CD4-positive, alpha-beta T cell (primary cell): Measurements from ENCODE around the gene STAC2. TPM values are rescaled to one million over a fixed set of nuclear protein-coding genes. Genes with fewer than 3 reads are reported as not detected.

Source experiments
- ATAC-seq: fragments of 200-7000 bp; cut with Tn5 transposase; one replicate; pipeline ENCODE4 v1.10.0; 2022; ENCODE audit warnings: mild to moderate bottlenecking; ENCODE audit not compliant: poor library complexity
- CTCF ChIA-PET: fragments of 350-600 bp; sonication (Branson Sonifier 250); formaldehyde crosslinking; loops from one replicate; lab custom pipeline; 2021; ENCODE audit warnings: antibody characterized with exemption, inconsistent platforms; lab: Charles Lee
- POLR2A ChIA-PET: fragments of 350-600 bp; sonication (Branson Sonifier 250); formaldehyde crosslinking; loops from one replicate; lab custom pipeline; 2021; ENCODE audit warnings: antibody characterized with exemption, inconsistent platforms; lab: Charles Lee
- DNase-seq, 14 experiments: peaks; one replicate each; pipeline ENCODE4 v3.0.0-alpha.2; 2013 to 2020; ENCODE audit warnings: mixed read lengths in 2 of 14
- H3K27ac ChIP-seq, 2 donors: one replicate each; pipeline versions ENCODE4 v1.5.1 to v1.7.0; 2013; ENCODE audit warnings: low read length in 2 of 2, low read depth in 1 of 2, mild to moderate bottlenecking in 1 of 2
- H3K27me3 ChIP-seq, 2 experiments: 1 replicate in 1 of 2; 2 replicates in 1 of 2; pipeline versions ENCODE4 v1.6.1 to v1.7.0; 2013; ENCODE audit warnings: low read length in 2 of 2, control low read depth in 1 of 2, mild to moderate bottlenecking in 1 of 2, moderate library complexity in 1 of 2; ENCODE audit not compliant: insufficient read depth in 2 of 2, control insufficient read depth in 1 of 2
- H3K36me3 ChIP-seq: one replicate; pipeline ENCODE4 v1.6.1; 2013; ENCODE audit warnings: low read length, control low read depth; ENCODE audit not compliant: insufficient read depth
- H3K4me1 ChIP-seq: one replicate; pipeline ENCODE4 v1.6.1; 2013; ENCODE audit warnings: low read length, control low read depth; ENCODE audit not compliant: insufficient read depth
- H3K4me3 ChIP-seq: one replicate; pipeline ENCODE4 v1.5.1; 2013; ENCODE audit warnings: mild to moderate bottlenecking, low read length, moderate library complexity
- H3K9me3 ChIP-seq, 2 experiments: 1 replicate in 1 of 2; 2 replicates in 1 of 2; pipeline versions ENCODE4 v1.6.1 to v1.7.0; 2013; ENCODE audit warnings: low read length in 2 of 2, mild to moderate bottlenecking in 2 of 2, control low read depth in 1 of 2, moderate library complexity in 1 of 2; ENCODE audit not compliant: control insufficient read depth in 1 of 2, insufficient read depth in 1 of 2
- H3K27ac Mint-ChIP-seq: one replicate; pipeline ENCODE4 v1.8.0; 2020; ENCODE audit warnings: mixed read lengths
- H3K27me3 Mint-ChIP-seq: one replicate; pipeline ENCODE4 v1.8.0; 2021; ENCODE audit warnings: mixed read lengths
- H3K36me3 Mint-ChIP-seq: one replicate; pipeline ENCODE4 v1.8.0; 2021; ENCODE audit warnings: low read depth, mixed read lengths
- H3K4me1 Mint-ChIP-seq: one replicate; pipeline ENCODE4 v1.8.0; 2021; ENCODE audit warnings: low read depth, mixed read lengths
- H3K4me3 Mint-ChIP-seq: one replicate; pipeline ENCODE4 v1.8.0; 2020; ENCODE audit warnings: mild to moderate bottlenecking, mixed read lengths
- H3K9me3 Mint-ChIP-seq: one replicate; pipeline ENCODE4 v1.8.0; 2020; ENCODE audit warnings: mixed read lengths
- CTCF ChIP-seq: fragments of 200-600 bp; IDR thresholded peaks from one replicate; pipeline ENCODE4 v1.8.0; 2022; ENCODE audit warnings: antibody characterized with exemption, mild to moderate bottlenecking
- intact Hi-C, 2 experiments: fragments of 100-400 bp; cut with DNase I in 1 of 2; cut with micrococcal nuclease in 1 of 2; formaldehyde crosslinking; loops; one replicate each; pipeline versions ENCODE4 v1.15.1 to v1.9.0; 2023 to 2025; cut with DNase I, micrococcal nuclease
- total RNA-seq, 174 experiments: library from RNA in 2 of 174; stranded (reverse) in 2 of 174; gene quantifications; one replicate each; pipeline ENCODE4 v1.2.3 and lab custom pipeline; 2021 to 2026

STAC2 gene
- total RNA-seq, 2 experiments from 2014 or later: not detected

- POLR2A ChIA-PET: interaction anchor here (0.6 to 3.0 kb wide), 41 partner anchors 9 to 726 kb away, joined by 3 to 47 read pairs (median 4); partner anchors contain the start of genes ARL5C, CDK12, CWC25 and FBXL20
- Histone ChIP-seq H3K27ac (peak within 1 kb of the TSS; percentile 96 to 99), H3K9me3 (no peaks in the 10 kb centered on the region), H3K27me3 (no peaks in the 10 kb centered on the region), H3K36me3 (peaks cover 43% of the 10 kb centered on the region), H3K4me3 (peak within 1 kb of the TSS; percentile 90), H3K4me1 (peaks cover 72% of the 10 kb centered on the region)
- intact Hi-C loops: loop anchor here in 1 of 2 experiments (5.0 kb wide), 1 partner anchor 262 kb away; the partner anchor contains the start of gene CDK12
- H3K27ac Mint-ChIP-seq: peak within 1 kb of the TSS; percentile 94
- H3K9me3 Mint-ChIP-seq: no peaks in the 10 kb centered on the region
- H3K36me3 Mint-ChIP-seq: peaks cover 59% of the 10 kb centered on the region
- DNase-seq (peak in 12 of 14 experiments; percentile 67 to 91 (median 76)), ATAC-seq (peak; percentile 74)
- H3K4me3 Mint-ChIP-seq: peak within 1 kb of the TSS; percentile 90
- peaks cover 65% of the 10 kb centered on the region for H3K4me1 Mint-ChIP-seq
- no peaks in the 10 kb centered on the region for H3K27me3 Mint-ChIP-seq
- CTCF ChIA-PET: interaction anchor here (1.4 to 2.8 kb wide), 5 partner anchors 25 to 39 kb away, joined by 6 to 12 read pairs (median 8); no protein-coding TSS in a partner anchor
- no peak for TF ChIP-seq CTCF
Observed at GRCh38 chr17:39200070-39200879, 25.5 kb downstream of the STAC2 start, which contains the start of gene RPL19. Gene RPL19, plus strand, starts transcription at chr17:39200283. Its CDS starts 62 bp downstream, at chr17:39200345.

- peaks cover 53% of the 10 kb centered on the region for H3K36me3 Mint-ChIP-seq
- Histone ChIP-seq H3K27me3 (no peaks in the 10 kb centered on the region), H3K4me1 (peaks cover 78% of the 10 kb centered on the region), H3K4me3 (peak overlapping the region; percentile 90), H3K9me3 (no peaks in the 10 kb centered on the region), H3K27ac (peak overlapping the region; percentile 96 to 99), H3K36me3 (peaks cover 38% of the 10 kb centered on the region)
- H3K27ac Mint-ChIP-seq: peak overlapping the region; percentile 94
- no peaks in the 10 kb centered on the region for H3K27me3 Mint-ChIP-seq
- intact Hi-C loops: loop anchor here in 1 of 2 experiments (5.0 kb wide), 1 partner anchor 263 kb away; the partner anchor contains the start of gene CDK12
- H3K9me3 Mint-ChIP-seq: no peaks in the 10 kb centered on the region
- ChIA-PET CTCF (interaction anchor here (1.4 to 2.8 kb wide), 4 partner anchors 25 to 39 kb away, joined by 6 to 12 read pairs (median 10); no protein-coding TSS in a partner anchor), POLR2A (interaction anchor here (0.6 to 3.0 kb wide), 41 partner anchors 8 to 727 kb away, joined by 3 to 47 read pairs (median 4); partner anchors contain the start of genes ARL5C, CDK12, CWC25 and FBXL20)
- DNase-seq: peak; percentile 69 to 95 (median 83)
- ATAC-seq: peak; percentile 65
- no peak for TF ChIP-seq CTCF
- H3K4me3 Mint-ChIP-seq: peak overlapping the region; percentile 90
- H3K4me1 Mint-ChIP-seq: peaks cover 65% of the 10 kb centered on the region
Observed at GRCh38 chr17:39199820-39200069, 26.0 kb downstream of the STAC2 start.

- H3K27ac ChIP-seq: peak overlapping the region; percentile 48 to 63
- H3K9me3 Mint-ChIP-seq: no peaks in the 10 kb centered on the region
- ATAC-seq (no peak), DNase-seq (peak in 1 of 14 experiments; percentile 35)
- H3K4me3 Mint-ChIP-seq: peak overlapping the region; percentile 90
- CTCF ChIA-PET: interaction anchor here (1.3 kb wide), 1 partner anchor 9 kb away, joined by 4 read pairs; no protein-coding TSS in a partner anchor
- H3K4me3 ChIP-seq: peak overlapping the region; percentile 90
- H3K36me3 Mint-ChIP-seq: peaks cover 38% of the 10 kb centered on the region
- POLR2A ChIA-PET: interaction anchor here (0.8 to 3.0 kb wide), 2 partner anchors 11 to 32 kb away, joined by 3 to 35 read pairs; partner anchors contain the start of gene ARL5C
- H3K4me1 Mint-ChIP-seq: peaks cover 67% of the 10 kb centered on the region
- H3K27ac Mint-ChIP-seq: peak overlapping the region; percentile 94
- intact Hi-C loops: no loop called here
- H3K27me3 ChIP-seq: no peaks in the 10 kb centered on the region
- no peak for TF ChIP-seq CTCF
- H3K9me3 ChIP-seq: no peaks in the 10 kb centered on the region
- H3K4me1 ChIP-seq: peaks cover 83% of the 10 kb centered on the region
- H3K27me3 Mint-ChIP-seq: no peaks in the 10 kb centered on the region
- peaks cover 30% of the 10 kb centered on the region for H3K36me3 ChIP-seq
Observed at GRCh38 chr17:39198186-39198566, 27.6 kb downstream of the STAC2 start.
